ENCODE data around the gene DNAH8. TPM values are rescaled to one million over a fixed set of nuclear protein-coding genes. Genes with fewer than 3 reads are reported as not detected.

DNAH8 gene
- total and polyA plus RNA-seq, 2 donors (not counting 3 experiments of a cell fraction or from before 2014, with no cell fraction given): 0.29 to 0.61 TPM

- Histone ChIP-seq H3K36me3 (ENCODE audit: control insufficient read depth in 2 of 2, extremely low read depth in 1 of 2, insufficient read depth in 2 of 2, low read length in 2 of 2) (no peaks in the 10 kb centered on the region), H3K27ac (ENCODE audit: insufficient read depth, low read depth, low read length) (no peak overlapping the region), H3K4me1 (ENCODE audit: control insufficient read depth, extremely low read depth, insufficient read depth, low read length) (peaks cover 19% of the 10 kb centered on the region), H2AFZ (ENCODE audit: low read depth, low read length) (no peak overlapping the region), H3K79me2 (ENCODE audit: control insufficient read depth, insufficient read depth, low read length) (no peaks in the 10 kb centered on the region), H3K4me2 (ENCODE audit: insufficient read depth, low read length) (no peak overlapping the region), H3K9ac (replicated peaks; ENCODE audit: extremely low read depth, insufficient read depth, low read length) (no peak overlapping the region), H3K9me1 (replicated peaks; ENCODE audit: control insufficient read depth, extremely low read depth, insufficient read depth, low read length) (no peaks in the 10 kb centered on the region), H4K20me1 (replicated peaks; ENCODE audit: control insufficient read depth, extremely low read depth, insufficient read depth, low read length) (no peaks in the 10 kb centered on the region), H3K4me3 (replicated peaks in 1 of 3; ENCODE audit: insufficient read depth in 1 of 3, low read depth in 1 of 3, low read length in 3 of 3) (no peak overlapping the region), H3K9me3 (replicated peaks; ENCODE audit: control insufficient read depth, insufficient read depth, low read length) (no peaks in the 10 kb centered on the region), H3K27me3 (ENCODE audit: control insufficient read depth in 2 of 2, insufficient read depth in 2 of 2, low read length in 2 of 2) (no peaks in the 10 kb centered on the region)
- ChIA-PET CTCF (interaction anchor here (0.6 to 2.2 kb wide), 6 partner anchors 10 to 1230 kb away, joined by 3 to 11 read pairs (median 4); partner anchors contain the start of gene DNAH8), POLR2A (interaction anchor here (1.1 kb wide), 1 partner anchor 21 kb away, joined by 3 read pairs; the partner anchor contains the start of gene GLO1)
- intact Hi-C loops (cut with micrococcal nuclease): no loop called here
- dilution Hi-C loops (cut with MboI; ENCODE audit: extremely low pct_ligation_motif_present, low sequenced_read_pairs): no loop called here
- no peak for TF ChIP-seq POLR2AphosphoS5 (IDR thresholded peaks at IDR 0.05; ENCODE audit: insufficient read depth, low read depth, low read length)
- no peak for TF ChIP-seq EZH2 (IDR thresholded peaks at IDR 0.05; ENCODE audit: borderline replicate concordance, low read depth, low read length, severe bottlenecking)
- no peak for TF ChIP-seq FOS (IDR thresholded peaks at IDR 0.05; ENCODE audit: borderline replicate concordance, insufficient read depth, low read length)
- TF ChIP-seq MYC (IDR thresholded peaks at IDR 0.05; ENCODE audit: low read depth, low read length): no peak
- TF ChIP-seq JUN (IDR thresholded peaks at IDR 0.05; ENCODE audit: borderline replicate concordance, insufficient read depth, insufficient read length, low read depth): no peak
- BruUV-seq (replicated peaks): no TSS peak
- FAIRE-seq (no peak), DNase-seq (ENCODE audit: low read depth, low spot score) (no peak)
Observed at GRCh38 chr6:38724343-38724742, 9.2 kb downstream of the DNAH8 start.

GRCh38 chr6:38725414-38726183 lies 10.5 kb downstream of the DNAH8 start:
- BruUV-seq (replicated peaks): no TSS peak
- Histone ChIP-seq H3K4me3 (replicated peaks in 1 of 3; ENCODE audit: insufficient read depth in 1 of 3, low read depth in 1 of 3, low read length in 3 of 3) (no peak overlapping the region), H3K9me1 (replicated peaks; ENCODE audit: control insufficient read depth, extremely low read depth, insufficient read depth, low read length) (no peaks in the 10 kb centered on the region), H3K27me3 (ENCODE audit: control insufficient read depth in 2 of 2, insufficient read depth in 2 of 2, low read length in 2 of 2) (no peaks in the 10 kb centered on the region), H3K36me3 (ENCODE audit: control insufficient read depth in 2 of 2, extremely low read depth in 1 of 2, insufficient read depth in 2 of 2, low read length in 2 of 2) (no peaks in the 10 kb centered on the region), H3K79me2 (ENCODE audit: control insufficient read depth, insufficient read depth, low read length) (no peaks in the 10 kb centered on the region), H3K9me3 (replicated peaks; ENCODE audit: control insufficient read depth, insufficient read depth, low read length) (no peaks in the 10 kb centered on the region), H3K9ac (replicated peaks; ENCODE audit: extremely low read depth, insufficient read depth, low read length) (no peak overlapping the region), H3K27ac (ENCODE audit: insufficient read depth, low read depth, low read length) (no peak overlapping the region), H3K4me1 (ENCODE audit: control insufficient read depth, extremely low read depth, insufficient read depth, low read length) (peaks cover 11% of the 10 kb centered on the region), H3K4me2 (ENCODE audit: insufficient read depth, low read length) (peak overlapping the region; percentile 3), H2AFZ (ENCODE audit: low read depth, low read length) (no peak overlapping the region), H4K20me1 (replicated peaks; ENCODE audit: control insufficient read depth, extremely low read depth, insufficient read depth, low read length) (no peaks in the 10 kb centered on the region)
- dilution Hi-C loops (cut with MboI; ENCODE audit: extremely low pct_ligation_motif_present, low sequenced_read_pairs): no loop called here
- no peak for DNase-seq (ENCODE audit: low read depth, low spot score)
- ChIA-PET POLR2A (interaction anchor here (1.1 kb wide), 1 partner anchor 22 kb away, joined by 3 read pairs; the partner anchor contains the start of gene GLO1), CTCF (interaction anchor here (1.4 to 2.2 kb wide), 5 partner anchors 11 to 692 kb away, joined by 3 to 11 read pairs (median 6); partner anchors contain the start of gene DNAH8)
- intact Hi-C loops (cut with micrococcal nuclease): no loop called here
- peak; percentile 80 for FAIRE-seq
- peak; percentile 29 for TF ChIP-seq POLR2AphosphoS5 (IDR thresholded peaks at IDR 0.05; ENCODE audit: insufficient read depth, low read depth, low read length)
- TF ChIP-seq MAX (IDR thresholded peaks at IDR 0.05; ENCODE audit: insufficient read depth, insufficient read length): no peak
